ENCODE results near the gene LPAR2. TPM values are rescaled to one million over a fixed set of nuclear protein-coding genes. Genes with fewer than 3 reads are reported as not detected.
A peak's percentile ranks its signal among the peaks of the same experiment; 100 is the strongest.

Gene LPAR2
- total and polyA plus RNA-seq, 4 donors, result 1.5 to 11.7 (median 7.9) TPM

DNA sequence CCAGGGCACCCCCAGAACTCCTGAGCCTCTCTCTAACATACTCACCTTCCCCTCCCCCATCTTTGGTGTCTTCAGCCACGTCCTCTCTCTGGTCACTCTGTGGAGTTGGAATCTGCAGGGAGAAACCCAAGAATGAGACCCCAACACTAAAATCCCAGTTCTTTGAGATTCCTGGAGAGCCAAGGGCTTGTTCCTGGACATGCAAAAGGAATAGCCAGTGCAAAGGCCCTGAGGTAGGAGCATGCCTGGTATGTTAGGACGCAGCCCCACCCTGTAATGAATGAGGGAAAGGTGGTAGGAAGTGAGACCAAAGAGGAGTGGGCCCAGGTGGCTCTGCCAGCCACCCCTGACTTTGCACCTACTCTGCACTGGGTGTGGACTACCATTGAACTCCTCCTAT, 2.4 kb upstream of the LPAR2 start:
- ATAC-seq (ENCODE audit: low FRiP score) (no peak), DNase-seq (no peak)
- no peaks in the 10 kb centered on the region for H3K4me1 ChIP-seq (ENCODE audit: control insufficient read depth in 1 of 2, insufficient read depth in 2 of 2, low read length in 2 of 2)
- no peaks in the 10 kb centered on the region for H3K27me3 ChIP-seq (ENCODE audit: control insufficient read depth in 1 of 2, insufficient read depth in 2 of 2, low read length in 1 of 2)
- WGBS, 2 donors, result 98 to 100% methylated on average over 2 of the region's 2 CpGs
- no peak overlapping the region for H3K4me3 ChIP-seq (ENCODE audit: low read length in 2 of 2)
- intact Hi-C loops (cut with DNase I), result no loop called here
- no peaks in the 10 kb centered on the region for H3K9me3 ChIP-seq (ENCODE audit: control insufficient read depth, low read length)
- no peaks in the 10 kb centered on the region for H3K36me3 ChIP-seq (ENCODE audit: control insufficient read depth in 1 of 2, insufficient read depth in 2 of 2, low read length in 1 of 2)
- no peak overlapping the region for H3K27ac ChIP-seq (ENCODE audit: low read depth in 1 of 2, low read length in 2 of 2)

DNA sequence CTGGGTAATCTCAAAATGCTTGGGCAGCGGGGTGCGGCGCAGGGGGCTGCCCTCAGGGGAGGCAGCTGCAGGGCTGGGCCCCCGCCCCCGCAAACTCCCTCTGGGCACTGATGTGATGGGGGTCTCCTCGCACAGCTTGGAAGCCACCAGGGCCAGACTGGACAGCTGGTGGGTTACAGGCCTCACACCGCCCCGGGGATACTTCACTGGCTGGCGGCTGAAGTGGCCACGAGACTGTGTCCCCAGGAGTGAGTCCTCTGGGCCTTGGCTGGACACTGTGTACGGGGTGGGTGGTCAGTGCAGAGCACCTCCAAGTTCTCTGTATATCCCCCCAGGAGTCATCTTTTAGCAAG, 2.0 kb upstream of the LPAR2 start:
- Histone ChIP-seq H3K27ac (ENCODE audit: low read depth in 1 of 2, low read length in 2 of 2) (no peak overlapping the region), H3K27me3 (ENCODE audit: control insufficient read depth in 1 of 2, insufficient read depth in 2 of 2, low read length in 1 of 2) (no peaks in the 10 kb centered on the region), H3K36me3 (ENCODE audit: control insufficient read depth in 1 of 2, insufficient read depth in 2 of 2, low read length in 1 of 2) (no peaks in the 10 kb centered on the region), H3K9me3 (ENCODE audit: control insufficient read depth, low read length) (no peaks in the 10 kb centered on the region), H3K4me3 (ENCODE audit: low read length in 2 of 2) (no peak overlapping the region), H3K4me1 (ENCODE audit: control insufficient read depth in 1 of 2, insufficient read depth in 2 of 2, low read length in 2 of 2) (no peaks in the 10 kb centered on the region)
- ATAC-seq (ENCODE audit: low FRiP score) (no peak), DNase-seq (no peak)
- intact Hi-C loops (cut with DNase I), result no loop called here
- 98% methylated on average over 11 of the region's 11 CpGs for WGBS, 2 donors

DNA sequence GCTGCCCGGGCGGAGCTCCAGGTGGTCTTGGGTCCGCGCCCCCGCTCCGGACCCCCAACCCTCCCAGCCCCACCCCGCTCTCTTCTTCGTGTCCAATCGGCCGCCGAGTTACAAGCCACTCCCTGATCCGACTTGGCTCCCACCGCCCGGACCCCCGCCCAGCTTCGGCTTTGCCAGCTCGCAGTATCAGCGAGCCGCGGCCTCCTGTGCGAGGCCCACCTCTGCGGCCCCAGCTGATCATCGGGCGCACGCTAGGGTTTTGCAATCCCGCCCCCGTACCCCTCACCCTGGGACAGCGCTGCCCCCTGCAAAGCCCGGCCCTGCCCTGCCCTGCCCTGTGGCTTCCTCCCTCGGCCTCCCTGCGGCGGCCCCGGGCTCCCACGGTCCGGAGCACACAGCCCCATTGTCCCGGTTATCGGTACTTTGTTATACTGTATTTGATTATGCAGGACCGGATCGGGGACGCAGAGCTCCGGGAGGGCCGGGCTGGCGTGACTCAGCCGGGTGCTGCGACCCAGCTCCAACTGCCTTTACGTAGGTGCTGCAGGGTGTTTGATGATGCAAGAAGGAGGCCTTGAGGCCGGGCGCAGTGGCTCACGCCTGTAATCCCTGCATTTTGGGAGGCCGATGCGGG, 598 bp upstream of the LPAR2 start:
- H3K36me3 ChIP-seq (ENCODE audit: control insufficient read depth in 1 of 2, insufficient read depth in 2 of 2, low read length in 1 of 2), result no peaks in the 10 kb centered on the region
- no peaks in the 10 kb centered on the region for H3K4me1 ChIP-seq (ENCODE audit: control insufficient read depth in 1 of 2, insufficient read depth in 2 of 2, low read length in 2 of 2)
- ATAC-seq (ENCODE audit: low FRiP score) (peak; percentile 43), DNase-seq (no peak)
- H3K27ac ChIP-seq (ENCODE audit: low read depth in 1 of 2, low read length in 2 of 2), result no peak overlapping the region
- intact Hi-C loops (cut with DNase I), result no loop called here
- no peaks in the 10 kb centered on the region for H3K9me3 ChIP-seq (ENCODE audit: control insufficient read depth, low read length)
- no peaks in the 10 kb centered on the region for H3K27me3 ChIP-seq (ENCODE audit: control insufficient read depth in 1 of 2, insufficient read depth in 2 of 2, low read length in 1 of 2)
- no peak overlapping the region for H3K4me3 ChIP-seq (ENCODE audit: low read length in 2 of 2)
- WGBS, 2 donors, result 17 to 21% methylated on average over 36 to 51 of the region's 51 CpGs

DNA sequence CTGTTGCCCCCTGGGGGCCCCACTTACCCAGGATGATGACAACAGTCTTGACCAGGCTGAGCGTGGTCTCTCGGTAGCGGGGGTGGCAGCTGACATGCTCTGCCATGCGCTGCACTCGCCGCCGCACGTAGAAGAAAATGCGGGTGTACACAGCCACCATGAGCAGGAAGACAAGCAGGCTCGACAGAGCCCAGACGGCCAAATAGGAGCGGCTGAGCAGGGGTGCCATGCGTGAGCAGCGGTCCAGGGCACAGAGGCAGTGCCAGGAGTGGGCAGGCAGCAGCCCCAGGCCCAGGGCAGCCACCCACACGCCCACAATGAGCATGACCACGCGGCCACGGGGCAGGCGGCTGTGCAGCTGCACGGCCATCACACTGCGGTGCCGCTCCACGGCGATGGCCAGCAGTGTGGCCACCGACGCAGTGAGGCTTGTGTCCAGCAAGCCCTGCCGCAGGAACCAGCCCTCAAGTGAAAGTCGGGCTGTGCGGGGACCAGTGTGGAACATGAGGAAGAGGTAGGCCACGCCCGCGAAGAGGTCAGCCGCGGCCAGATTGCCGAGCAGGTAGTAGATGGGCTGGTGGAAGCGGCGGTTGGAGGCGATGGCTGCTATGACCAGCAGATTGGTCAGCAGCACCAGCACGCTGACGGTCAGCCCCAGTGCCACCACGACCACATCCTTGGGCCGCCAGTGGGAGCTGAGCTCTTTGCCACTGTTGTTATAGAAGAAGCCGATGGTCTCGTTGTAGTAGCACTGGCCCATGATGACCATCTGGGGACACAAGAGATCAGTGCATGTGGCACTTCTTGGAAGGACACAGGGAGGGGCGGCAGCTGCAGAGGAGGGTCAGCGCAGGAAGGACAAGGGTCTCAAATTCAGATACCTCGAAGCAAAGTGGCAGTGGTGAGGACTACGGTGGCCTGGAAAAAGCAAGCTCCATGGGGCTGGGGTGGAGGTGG, 1.2 kb downstream of the LPAR2 start:
- 97% methylated on average over 48 of the region's 48 CpGs for WGBS, 2 donors
- Histone ChIP-seq H3K4me1 (ENCODE audit: control insufficient read depth in 1 of 2, insufficient read depth in 2 of 2, low read length in 2 of 2) (no peaks in the 10 kb centered on the region), H3K4me3 (ENCODE audit: low read length in 2 of 2) (no peak overlapping the region), H3K27me3 (ENCODE audit: control insufficient read depth in 1 of 2, insufficient read depth in 2 of 2, low read length in 1 of 2) (no peaks in the 10 kb centered on the region), H3K9me3 (ENCODE audit: control insufficient read depth, low read length) (no peaks in the 10 kb centered on the region), H3K36me3 (ENCODE audit: control insufficient read depth in 1 of 2, insufficient read depth in 2 of 2, low read length in 1 of 2) (no peaks in the 10 kb centered on the region), H3K27ac (ENCODE audit: low read depth in 1 of 2, low read length in 2 of 2) (no peak overlapping the region)
- DNase-seq (no peak), ATAC-seq (ENCODE audit: low FRiP score) (peak; percentile 7)
- intact Hi-C loops (cut with DNase I), result no loop called here

DNA sequence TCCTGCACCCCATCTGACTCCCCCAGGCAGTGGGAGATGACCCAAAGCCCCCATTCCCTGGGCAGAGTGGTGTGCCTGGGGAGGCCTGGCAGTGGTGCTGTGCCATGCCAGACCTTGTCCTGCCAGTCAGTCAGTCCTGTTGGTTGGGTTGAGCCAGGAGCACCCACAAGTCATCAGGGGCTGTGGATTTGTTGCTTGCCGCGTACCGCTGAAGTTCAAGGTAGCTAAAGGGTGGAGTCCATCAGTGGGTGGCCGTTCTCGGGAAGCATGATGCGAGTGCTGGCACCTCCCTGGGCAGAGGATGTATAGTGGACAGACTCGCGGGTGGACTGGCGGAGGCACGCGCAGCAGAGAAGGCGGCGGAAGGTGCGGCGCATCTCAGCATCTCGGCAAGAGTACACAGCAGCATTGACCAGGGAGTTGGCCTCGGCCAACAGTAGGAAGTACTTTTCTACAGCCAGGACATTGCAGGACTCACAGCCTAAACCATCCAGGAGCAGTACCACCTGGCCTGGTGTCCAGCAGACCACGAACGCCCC, 3.9 kb downstream of the LPAR2 start:
- intact Hi-C loops (cut with DNase I), result no loop called here
- 96 to 97% methylated on average over 19 of the region's 19 CpGs for WGBS, 2 donors

DNA sequence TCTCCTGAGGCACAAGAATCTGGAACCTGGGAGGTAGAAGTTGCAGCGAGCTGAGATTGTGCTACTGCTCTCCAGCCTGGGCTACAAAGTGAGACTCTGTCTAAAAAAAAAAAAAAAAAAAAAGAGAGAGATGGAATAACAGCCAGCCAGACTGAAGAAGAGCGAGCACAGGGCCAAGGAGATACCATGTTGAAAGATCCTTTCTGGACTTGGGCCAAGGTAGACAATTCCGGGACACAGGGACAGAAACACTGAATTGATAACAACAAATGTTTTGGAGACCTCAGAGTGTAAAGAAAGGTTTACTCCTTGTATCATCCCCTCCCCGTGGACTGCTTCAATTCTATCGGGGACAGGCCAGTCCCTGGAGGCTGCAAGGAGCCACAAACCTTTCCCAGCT, 4.6 kb downstream of the LPAR2 start:
- intact Hi-C loops (cut with DNase I), result no loop called here
- 81 to 87% methylated on average over 5 of the region's 5 CpGs for WGBS, 2 donors
- H3K4me1 ChIP-seq (ENCODE audit: control insufficient read depth in 1 of 2, insufficient read depth in 2 of 2, low read length in 2 of 2), result no peaks in the 10 kb centered on the region
- DNase-seq, result no peak
- H3K36me3 ChIP-seq (ENCODE audit: control insufficient read depth in 1 of 2, insufficient read depth in 2 of 2, low read length in 1 of 2), result no peaks in the 10 kb centered on the region
- H3K27me3 ChIP-seq (ENCODE audit: control insufficient read depth in 1 of 2, insufficient read depth in 2 of 2, low read length in 1 of 2), result no peaks in the 10 kb centered on the region
- no peak for ATAC-seq (ENCODE audit: low FRiP score)
- H3K4me3 ChIP-seq (ENCODE audit: low read length in 2 of 2), result no peak overlapping the region
- H3K27ac ChIP-seq (ENCODE audit: low read depth in 1 of 2, low read length in 2 of 2), result no peak overlapping the region
- no peaks in the 10 kb centered on the region for H3K9me3 ChIP-seq (ENCODE audit: control insufficient read depth, low read length)

More for the DNA sequence above, 3.9 kb downstream of the LPAR2 start:
- Histone ChIP-seq H3K36me3 (ENCODE audit: control insufficient read depth in 1 of 2, insufficient read depth in 2 of 2, low read length in 1 of 2) (no peaks in the 10 kb centered on the region), H3K4me1 (ENCODE audit: control insufficient read depth in 1 of 2, insufficient read depth in 2 of 2, low read length in 2 of 2) (no peaks in the 10 kb centered on the region), H3K27ac (ENCODE audit: low read depth in 1 of 2, low read length in 2 of 2) (no peak overlapping the region), H3K27me3 (ENCODE audit: control insufficient read depth in 1 of 2, insufficient read depth in 2 of 2, low read length in 1 of 2) (no peaks in the 10 kb centered on the region), H3K4me3 (ENCODE audit: low read length in 2 of 2) (no peak overlapping the region), H3K9me3 (ENCODE audit: control insufficient read depth, low read length) (no peaks in the 10 kb centered on the region)
- DNase-seq (no peak), ATAC-seq (ENCODE audit: low FRiP score) (no peak)

DNA sequence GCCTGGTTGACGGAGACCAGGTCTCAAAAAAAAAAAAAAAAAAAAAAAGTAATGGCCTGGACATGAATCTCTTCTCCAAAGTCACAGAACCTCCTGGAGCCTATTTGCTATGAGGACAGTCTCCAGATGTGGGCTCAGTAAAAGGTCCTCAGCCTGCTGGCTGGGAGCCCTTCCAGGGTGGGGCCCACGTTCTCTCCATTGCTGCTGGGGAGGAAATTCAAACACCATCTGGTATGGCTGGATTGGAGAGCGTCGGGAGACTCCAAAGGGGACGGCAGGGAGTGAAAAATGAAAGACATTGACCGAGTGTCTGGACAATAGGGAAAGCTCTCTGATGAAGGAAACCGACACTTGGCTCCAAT, 8.2 kb downstream of the LPAR2 start:
- H3K9me3 ChIP-seq (ENCODE audit: control insufficient read depth, low read length), result no peaks in the 10 kb centered on the region
- H3K27ac ChIP-seq (ENCODE audit: low read depth in 1 of 2, low read length in 2 of 2), result no peak overlapping the region
- H3K36me3 ChIP-seq (ENCODE audit: control insufficient read depth in 1 of 2, insufficient read depth in 2 of 2, low read length in 1 of 2), result no peaks in the 10 kb centered on the region
- no peaks in the 10 kb centered on the region for H3K27me3 ChIP-seq (ENCODE audit: control insufficient read depth in 1 of 2, insufficient read depth in 2 of 2, low read length in 1 of 2)
- DNase-seq (no peak), ATAC-seq (ENCODE audit: low FRiP score) (no peak)
- H3K4me3 ChIP-seq (ENCODE audit: low read length in 2 of 2), result no peak overlapping the region
- WGBS, 2 donors, result 86% methylated on average over 7 of the region's 7 CpGs
- intact Hi-C loops (cut with DNase I), result no loop called here
- no peaks in the 10 kb centered on the region for H3K4me1 ChIP-seq (ENCODE audit: control insufficient read depth in 1 of 2, insufficient read depth in 2 of 2, low read length in 2 of 2)

DNA sequence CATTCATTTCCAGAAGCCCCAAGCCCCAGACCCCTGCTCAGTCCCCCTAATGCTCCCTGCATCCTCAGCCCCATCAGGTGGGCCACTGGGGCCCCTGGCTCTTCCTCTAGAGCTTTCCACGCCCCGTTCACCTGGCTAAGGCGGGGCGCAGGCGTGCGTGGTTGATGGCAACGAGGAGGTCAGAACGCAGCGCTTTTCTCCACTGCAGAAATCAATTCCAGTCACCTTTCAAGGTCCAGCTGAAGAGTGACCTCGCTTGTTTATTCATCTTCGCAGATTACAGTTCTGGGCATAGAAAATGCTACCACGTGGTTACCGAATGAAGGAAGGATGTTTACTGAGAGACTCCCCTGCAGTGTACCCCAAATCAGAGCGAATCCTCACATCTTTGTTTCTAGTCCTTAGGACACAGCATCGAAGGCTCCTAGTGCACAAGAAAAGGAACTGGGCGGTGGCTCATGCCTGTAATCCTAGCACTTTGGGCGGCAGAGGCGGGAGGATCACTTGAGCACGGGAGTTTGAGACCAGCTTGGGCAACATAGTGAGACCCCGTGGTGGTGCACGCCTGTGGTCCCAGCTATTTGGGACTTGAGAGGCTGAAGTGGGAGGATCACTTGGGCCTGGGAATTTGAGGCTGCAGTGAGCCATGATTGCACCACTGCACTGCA, 8.7 kb downstream of the LPAR2 start:
- Histone ChIP-seq H3K4me3 (ENCODE audit: low read length in 2 of 2) (no peak overlapping the region), H3K9me3 (ENCODE audit: control insufficient read depth, low read length) (no peaks in the 10 kb centered on the region), H3K27me3 (ENCODE audit: control insufficient read depth in 1 of 2, insufficient read depth in 2 of 2, low read length in 1 of 2) (no peaks in the 10 kb centered on the region), H3K4me1 (ENCODE audit: control insufficient read depth in 1 of 2, insufficient read depth in 2 of 2, low read length in 2 of 2) (no peaks in the 10 kb centered on the region), H3K27ac (ENCODE audit: low read depth in 1 of 2, low read length in 2 of 2) (no peak overlapping the region), H3K36me3 (ENCODE audit: control insufficient read depth in 1 of 2, insufficient read depth in 2 of 2, low read length in 1 of 2) (no peaks in the 10 kb centered on the region)
- intact Hi-C loops (cut with DNase I), result no loop called here
- WGBS, 2 donors, result 64% methylated on average over 21 of the region's 21 CpGs
- ATAC-seq (ENCODE audit: low FRiP score), result no peak
- no peak for DNase-seq
